GM18526 (cell line): Measurements from ENCODE around the gene SLC38A10.

ENCODE experiments used
- POLR2A ChIP-seq: IDR thresholded peaks from 3 replicates; pipeline ENCODE4 v1.6.1; 2011; ENCODE audit not compliant: insufficient read length; ENCODE audit errors: extremely low read depth

SLC38A10 gene

GRCh38 chr17:81231766-81232581 is 63.1 kb downstream of the SLC38A10 start:
- no peak for TF ChIP-seq POLR2A

- TF ChIP-seq POLR2A, result no peak
Observed at GRCh38 chr17:81231121-81231645, 63.9 kb downstream of the SLC38A10 start.

GRCh38 chr17:81230043-81230820 is 64.9 kb downstream of the SLC38A10 start:
- TF ChIP-seq POLR2A, result no peak

- TF ChIP-seq POLR2A, result no peak
Observed at GRCh38 chr17:81229666-81229920, 65.5 kb downstream of the SLC38A10 start.

GRCh38 chr17:81228834-81229665 is 66.1 kb downstream of the SLC38A10 start:
- no peak for TF ChIP-seq POLR2A

- TF ChIP-seq POLR2A, result no peak
Observed at GRCh38 chr17:81228420-81228819, 66.7 kb downstream of the SLC38A10 start.

- no peak for TF ChIP-seq POLR2A
Observed at GRCh38 chr17:81223762-81224130, 71.4 kb downstream of the SLC38A10 start.

GRCh38 chr17:81222906-81223761 is 72.0 kb downstream of the SLC38A10 start, which contains the start of gene CEP131:
Gene CEP131 (minus strand): TSS chr17:81222965. CDS start chr17:81220056, 2,909 bp downstream.
- TF ChIP-seq POLR2A, result peak; percentile 58

- no peak for TF ChIP-seq POLR2A
Observed at GRCh38 chr17:81222620-81222905, 72.5 kb downstream of the SLC38A10 start.

- no peak for TF ChIP-seq POLR2A
Observed at GRCh38 chr17:81221842-81222619, 73.1 kb downstream of the SLC38A10 start.

- no peak for TF ChIP-seq POLR2A
Observed at GRCh38 chr17:81221371-81221841, 73.7 kb downstream of the SLC38A10 start.

- TF ChIP-seq POLR2A, result no peak
Observed at GRCh38 chr17:81219476-81220180, 75.5 kb downstream of the SLC38A10 start.

GRCh38 chr17:81218991-81219390 is 76.1 kb downstream of the SLC38A10 start:
- no peak for TF ChIP-seq POLR2A
